H1 (cell line): Measurements from ENCODE around the gene TCF20. TPM values are rescaled to one million over a fixed set of nuclear protein-coding genes. Genes with fewer than 3 reads are reported as not detected.

Experiments used
- CTCF ChIA-PET: fragments of 300-600 bp; sonication (Branson Sonifier 250); formaldehyde crosslinking; loops from one replicate; lab custom pipeline; 2021; ENCODE audit not compliant: partially characterized antibody; lab: Charles Lee
- POLR2A ChIA-PET: fragments of 300-600 bp; sonication (Branson Sonifier 250); formaldehyde crosslinking; loops from one replicate; lab custom pipeline; 2021; ENCODE audit warnings: inconsistent platforms; ENCODE audit not compliant: partially characterized antibody; lab: Charles Lee
- DNase-seq, 2 experiments: peaks; one replicate each; pipeline versions ENCODE4 v3.0.0 to v3.0.0-alpha.2; 2010 to 2022; ENCODE audit warnings: low spot score in 2 of 2, low read depth in 1 of 2, mixed read lengths in 1 of 2
- FAIRE-seq: peaks from 2 replicates; lab custom pipeline; 2011; peaks lifted over from hg19 to GRCh38; lab: Jason Lieb, UNC
- H2AFZ ChIP-seq: 2 replicates; pipeline ENCODE4 v1.8.1; 2012; ENCODE audit warnings: low read length, inconsistent platforms
- H2AK5ac ChIP-seq: 2 replicates; pipeline ENCODE4 v1.6.1; 2013; ENCODE audit warnings: low read depth, low read length
- H2BK120ac ChIP-seq: replicated peaks from 2 replicates; pipeline ENCODE3; 2013; ENCODE audit warnings: low read depth, low read length, inconsistent platforms
- H2BK12ac ChIP-seq: 2 replicates; pipeline ENCODE4 v1.6.1; 2013; ENCODE audit warnings: low read depth, low read length
- H2BK15ac ChIP-seq: 2 replicates; pipeline ENCODE4 v1.6.1; 2013; ENCODE audit warnings: low read length
- H2BK20ac ChIP-seq: 2 replicates; pipeline ENCODE4 v1.6.1; 2013; ENCODE audit warnings: low read length
- H2BK5ac ChIP-seq: 2 replicates; pipeline ENCODE4 v1.6.1; 2013; ENCODE audit warnings: low read depth, low read length
- H3K14ac ChIP-seq: 2 replicates; pipeline ENCODE4 v1.6.1; 2013; ENCODE audit warnings: inconsistent platforms; ENCODE audit not compliant: insufficient read length
- H3K18ac ChIP-seq: 2 replicates; pipeline ENCODE4 v1.6.1; 2013; ENCODE audit warnings: low read length; ENCODE audit errors: extremely low read depth
- H3K23ac ChIP-seq: 2 replicates; pipeline ENCODE4 v1.6.1; 2013; ENCODE audit warnings: inconsistent platforms; ENCODE audit not compliant: insufficient read length
- H3K23me2 ChIP-seq: 2 replicates; pipeline ENCODE4 v1.6.1; 2013; ENCODE audit warnings: low read depth, low read length
- H3K27ac ChIP-seq: 2 replicates; pipeline ENCODE4 v1.6.1; 2011; ENCODE audit warnings: low read depth, low read length, inconsistent platforms
- H3K27me3 ChIP-seq, 4 experiments: replicated peaks in 1 of 4; 1 replicate in 1 of 4; 2 replicates in 3 of 4; pipeline versions ENCODE4 v1.6.1 to v1.8.1; 2011 to 2013; ENCODE audit warnings: low read length in 3 of 4, mild to moderate bottlenecking in 3 of 4, inconsistent platforms in 2 of 4, mixed read lengths in 2 of 4, moderate library complexity in 1 of 4; ENCODE audit not compliant: control insufficient read depth in 3 of 4, insufficient read depth in 3 of 4; ENCODE audit errors: extremely low read depth in 1 of 4
- H3K36me3 ChIP-seq, 4 experiments: 2 replicates each; pipeline versions ENCODE4 v1.6.1 to v1.8.1; 2011 to 2013; ENCODE audit warnings: mild to moderate bottlenecking in 4 of 4, low read length in 3 of 4, moderate library complexity in 2 of 4, control low read depth in 1 of 4, inconsistent platforms in 1 of 4; ENCODE audit not compliant: insufficient read depth in 4 of 4, control insufficient read depth in 2 of 4
- H3K4ac ChIP-seq: replicated peaks from 2 replicates; pipeline ENCODE3; 2013; ENCODE audit warnings: low read length, low read depth, mixed read lengths, inconsistent platforms; ENCODE audit not compliant: insufficient read length
- H3K4me1 ChIP-seq, 4 experiments: replicated peaks in 1 of 4; 1 replicate in 1 of 4; 2 replicates in 3 of 4; pipeline versions ENCODE4 v1.6.1 to v1.8.1; 2011 to 2013; ENCODE audit warnings: low read length in 3 of 4, inconsistent platforms in 2 of 4, mixed read lengths in 1 of 4; ENCODE audit not compliant: insufficient read depth in 4 of 4, control insufficient read depth in 3 of 4
- H3K4me2 ChIP-seq, 2 experiments: 2 replicates each; pipeline versions ENCODE4 v1.6.1 to v1.8.1; 2011 to 2013; ENCODE audit warnings: low read depth in 2 of 2, low read length in 2 of 2, control low read depth in 1 of 2, inconsistent platforms in 1 of 2, mild to moderate bottlenecking in 1 of 2; ENCODE audit not compliant: insufficient read depth in 1 of 2
- H3K4me3 ChIP-seq, 4 experiments: fragments of 200-600, 300-600 bp in 1 of 4; sonication (generic), shearing (Covaris generic), sonication (Bioruptor Twin) in 1 of 4; 2 replicates each; pipeline versions ENCODE4 v1.5.1 to v1.8.1; 2011 to 2016; ENCODE audit warnings: low read length in 4 of 4, low read depth in 3 of 4, control low read depth in 2 of 4, inconsistent platforms in 2 of 4, mild to moderate bottlenecking in 2 of 4, mixed read lengths in 1 of 4, moderate library complexity in 1 of 4; ENCODE audit not compliant: insufficient read depth in 2 of 4; ENCODE audit errors: extremely low read depth in 1 of 4
- H3K56ac ChIP-seq: replicated peaks from 2 replicates; pipeline ENCODE3; 2013; ENCODE audit warnings: low read depth, mild to moderate bottlenecking, mixed read lengths, low read length, inconsistent platforms; ENCODE audit not compliant: insufficient read length
- H3K79me1 ChIP-seq: 2 replicates; pipeline ENCODE4 v1.6.1; 2013; ENCODE audit warnings: low read depth, low read length, control low read depth
- H3K79me2 ChIP-seq, 2 experiments: 2 replicates each; pipeline versions ENCODE4 v1.6.1 to v1.8.1; 2012 to 2013; ENCODE audit warnings: low read length in 2 of 2, mild to moderate bottlenecking in 2 of 2, inconsistent platforms in 1 of 2; ENCODE audit not compliant: insufficient read depth in 2 of 2, control insufficient read depth in 1 of 2
- H3K9ac ChIP-seq, 4 experiments: replicated peaks in 1 of 4; 1 replicate in 1 of 4; 2 replicates in 3 of 4; pipeline versions ENCODE4 v1.6.1 to v1.8.1; 2011 to 2013; ENCODE audit warnings: low read depth in 3 of 4, low read length in 3 of 4, control low read depth in 2 of 4, mild to moderate bottlenecking in 2 of 4, moderate library complexity in 2 of 4, inconsistent platforms in 1 of 4; ENCODE audit errors: extremely low read depth in 1 of 4
- H3K9me3 ChIP-seq, 2 experiments: 2 replicates each; pipeline versions ENCODE4 v1.6.1 to v1.8.1; 2012 to 2013; ENCODE audit warnings: mild to moderate bottlenecking in 2 of 2, moderate library complexity in 2 of 2, control low read depth in 1 of 2, inconsistent platforms in 1 of 2, low read depth in 1 of 2, low read length in 1 of 2, mixed read lengths in 1 of 2; ENCODE audit not compliant: insufficient read depth in 2 of 2
- H4K20me1 ChIP-seq, 2 experiments: replicated peaks in 1 of 2; 2 replicates each; pipeline versions ENCODE3 to v1.8.1; 2011 to 2013; ENCODE audit warnings: inconsistent platforms in 2 of 2, low read length in 2 of 2, mild to moderate bottlenecking in 1 of 2; ENCODE audit not compliant: insufficient read depth in 2 of 2, control insufficient read depth in 1 of 2
- H4K5ac ChIP-seq: 2 replicates; pipeline ENCODE4 v1.6.1; 2013; ENCODE audit warnings: low read length, low read depth, mixed read lengths, inconsistent platforms; ENCODE audit not compliant: insufficient read length
- H4K8ac ChIP-seq: 2 replicates; pipeline ENCODE4 v1.8.0; 2013; ENCODE audit warnings: mild to moderate bottlenecking, moderate library complexity, low read length, inconsistent platforms; ENCODE audit not compliant: insufficient read depth; ENCODE audit errors: extremely low read depth
- H4K91ac ChIP-seq: replicated peaks from 2 replicates; pipeline ENCODE3; 2013; ENCODE audit warnings: low read length, mixed read lengths, inconsistent platforms; ENCODE audit not compliant: insufficient read length
- ASH2L ChIP-seq: fragments of 200-600, 300-600 bp; sonication (generic); IDR thresholded peaks from one replicate; pipeline ENCODE4 v1.7.1; 2017; ENCODE audit warnings: low read length
- CBX5 ChIP-seq: fragments of 300-800, 300-1000 bp; sonication (generic); IDR thresholded peaks from 2 replicates; pipeline ENCODE4 v1.7.1; 2016; ENCODE audit warnings: antibody characterized with exemption, low read length, low read depth
- CBX8 ChIP-seq: fragments of 300-800, 300-1000 bp; sonication (generic); IDR thresholded peaks from 2 replicates; pipeline ENCODE4 v1.7.1; 2016; ENCODE audit warnings: low read depth, low read length, borderline replicate concordance
- EZH2 ChIP-seq: fragments of 200-600 bp; sonication (generic); IDR thresholded peaks from 2 replicates; pipeline ENCODE4 v1.7.1; 2012; ENCODE audit warnings: low read depth, mild to moderate bottlenecking, moderate library complexity, low read length, inconsistent platforms; ENCODE audit not compliant: severe bottlenecking
- HDAC6 ChIP-seq: IDR thresholded peaks from one replicate; pipeline ENCODE4 v1.7.1; 2012; ENCODE audit warnings: low read depth, mild to moderate bottlenecking, inconsistent platforms, low read length, moderate library complexity
- NANOG ChIP-seq: IDR thresholded peaks from 2 replicates; pipeline ENCODE4 v1.6.1; 2011; ENCODE audit warnings: low read length, low read depth, mild to moderate bottlenecking, inconsistent platforms; ENCODE audit not compliant: insufficient read depth, poor library complexity, severe bottlenecking
- POLR2AphosphoS5 ChIP-seq: IDR thresholded peaks from 2 replicates; pipeline ENCODE4 v1.6.1; 2011; ENCODE audit warnings: low read depth, low read length
- RXRA ChIP-seq: IDR thresholded peaks from 2 replicates; pipeline ENCODE4 v1.6.1; 2011; ENCODE audit warnings: low read depth, mild to moderate bottlenecking, low read length, moderate library complexity; ENCODE audit not compliant: insufficient read depth
- SRF ChIP-seq: IDR thresholded peaks from 2 replicates; pipeline ENCODE4 v1.6.1; 2011; ENCODE audit warnings: mild to moderate bottlenecking, low read depth, low read length, moderate library complexity
- SUZ12 ChIP-seq: fragments of 200-600 bp; sonication (generic); IDR thresholded peaks from 2 replicates; pipeline ENCODE4 v1.6.1; 2012; ENCODE audit warnings: mild to moderate bottlenecking, inconsistent platforms, low read length, moderate library complexity, mixed read lengths
- USF2 ChIP-seq: IDR thresholded peaks from 2 replicates; pipeline ENCODE4 v1.6.1; 2011; ENCODE audit warnings: low read length, improper control_type of control experiment
- WGBS, 2 experiments: shearing (Covaris generic) in 1 of 2; methylation state at CpG; one replicate each; pipeline versions ENCODE4 v1.1.6 to v1.1.7; 2013 to 2015; ENCODE audit warnings: low lambda C conversion rate in 2 of 2, mixed read lengths in 2 of 2, inconsistent platforms in 1 of 2, low coverage in 1 of 2, missing lambda C conversion rate in 1 of 2; ENCODE audit not compliant: insufficient replicate concordance in 2 of 2, insufficient coverage in 1 of 2, insufficient read length in 1 of 2; ENCODE audit errors: extremely low coverage in 1 of 2, missing lambda C conversion rate in 1 of 2; 5-methylcytosine and 5-hydroxymethylcytosine counted together
- polyA plus RNA-seq, 7 experiments: library from polyadenylated mRNA; depleted of rRNA in 3 of 7; stranded (reverse) in 5 of 7; unstranded in 2 of 7; fragments of >200 nt in 5 of 7; fragments of 200-250 nt in 2 of 7; gene quantifications; 1 replicate in 5 of 7; 2 replicates in 1 of 7; 4 replicates in 1 of 7; pipeline versions ENCODE4 v1.2.1 to v1.2.3, GENCODE V29; 2011 to 2013; ENCODE audit warnings: missing spikeins in 2 of 7, mixed read lengths in 2 of 7
- total RNA-seq: library from RNA; stranded (reverse); fragmentation: NEBNext Ultra II Directional; extraction: Animal tissue kit (Norgen Biotek cat#: 25700); gene quantifications from 2 replicates; pipeline ENCODE4 v1.2.1, GENCODE V29; 2021

TCF20 gene
- total and polyA plus RNA-seq, 2 of the 8 experiments (the other 6 are each of a cell fraction or from before 2014, with no cell fraction given) = 22.0 to 79.8 TPM

GRCh38 chr22:42225841-42226240, 44.6 kb downstream of the TCF20 start:
- H3K18ac ChIP-seq = no peak overlapping the region
- no peak overlapping the region for H4K5ac ChIP-seq
- H3K14ac ChIP-seq = no peak overlapping the region
- H3K9ac ChIP-seq = no peak overlapping the region
- no peak overlapping the region; the same call in 1 of the 2 replicates for H2AK5ac ChIP-seq
- no peak overlapping the region for H3K4me3 ChIP-seq
- POLR2A ChIA-PET = no interaction called here
- DNase-seq = no peak
- H4K8ac ChIP-seq = no peak overlapping the region
- H3K9me3 ChIP-seq = no peaks in the 10 kb centered on the region
- 83% methylated on average over 1 of the region's 1 CpG; no CpG with 5 or more reads in 1 of the 2 experiments for WGBS, 2 experiments
- H3K79me1 ChIP-seq = peaks cover 13% of the 10 kb centered on the region
- no peak overlapping the region for H3K56ac ChIP-seq
- no peak overlapping the region for H2BK15ac ChIP-seq
- peaks cover 0 to 3% (median 0%) of the 10 kb centered on the region in 4 experiments; a peak in 1 of 7 replicates for H3K4me1 ChIP-seq
- no peak overlapping the region for H3K4me2 ChIP-seq
- H2BK120ac ChIP-seq = no peak overlapping the region
- peaks cover 19 to 37% of the 10 kb centered on the region in 2 experiments for H4K20me1 ChIP-seq
- FAIRE-seq = no peak
- H3K79me2 ChIP-seq = peaks cover 13 to 86% of the 10 kb centered on the region in 2 experiments
- no peak overlapping the region for H3K27ac ChIP-seq
- no peaks in the 10 kb centered on the region for H3K27me3 ChIP-seq
- H2AFZ ChIP-seq = no peak overlapping the region
- no peak overlapping the region for H2BK20ac ChIP-seq
- H2BK12ac ChIP-seq = no peak overlapping the region
- no peaks in the 10 kb centered on the region for H3K23me2 ChIP-seq
- H3K36me3 ChIP-seq = no peaks in the 10 kb centered on the region
- H3K4ac ChIP-seq = no peak overlapping the region
- CTCF ChIA-PET = interaction anchor here (0.5 to 1.0 kb wide), 3 partner anchors 19 to 33 kb away, joined by 3 read pairs; no protein-coding TSS in a partner anchor
- H2BK5ac ChIP-seq = no peak overlapping the region
- no peak overlapping the region for H4K91ac ChIP-seq
- no peak overlapping the region for H3K23ac ChIP-seq
- TF ChIP-seq NANOG (no peak), RXRA (no peak), USF2 (no peak), CBX8 (no peak), ASH2L (no peak), SRF (no peak), CBX5 (no peak), EZH2 (no peak), SUZ12 (no peak), POLR2AphosphoS5 (no peak), HDAC6 (no peak)
